Astrocyte (in vitro differentiated cells and primary cell): ENCODE results near the gene GDF15. TPM values are rescaled to one million over a fixed set of nuclear protein-coding genes. Genes with fewer than 3 reads are reported as not detected.

Experiments
- DNase-seq: peaks from one replicate; pipeline ENCODE4 v3.0.0-alpha.2; 2010; ENCODE audit warnings: low read depth
- FAIRE-seq: peaks from 2 replicates; lab custom pipeline; 2011; peaks lifted over from hg19 to GRCh38; lab: Jason Lieb, UNC
- H2AFZ ChIP-seq: 2 replicates; pipeline ENCODE4 v1.6.0; 2012; ENCODE audit warnings: low read depth, low read length, inconsistent platforms
- H3K27ac ChIP-seq: 2 replicates; pipeline ENCODE4 v1.5.1; 2011; ENCODE audit warnings: low read depth, low read length, inconsistent platforms
- H3K27me3 ChIP-seq: 2 replicates; pipeline ENCODE4 v1.6.0; 2011; ENCODE audit warnings: low read length, inconsistent platforms; ENCODE audit not compliant: insufficient read depth
- H3K36me3 ChIP-seq: 2 replicates; pipeline ENCODE4 v1.5.1; 2011; ENCODE audit warnings: low read length, inconsistent platforms; ENCODE audit not compliant: insufficient read depth
- H3K4me1 ChIP-seq: 2 replicates; pipeline ENCODE4 v1.5.1; 2011; ENCODE audit warnings: low read length, inconsistent platforms; ENCODE audit not compliant: insufficient read depth
- H3K4me2 ChIP-seq: 2 replicates; pipeline ENCODE4 v1.6.0; 2012; ENCODE audit warnings: low read length, inconsistent platforms
- H3K4me3 ChIP-seq: 2 replicates; pipeline ENCODE4 v1.5.1; 2011; ENCODE audit warnings: low read depth, mild to moderate bottlenecking, low read length, inconsistent platforms; ENCODE audit not compliant: insufficient read depth
- H3K79me2 ChIP-seq: 2 replicates; pipeline ENCODE4 v1.6.0; 2012; ENCODE audit warnings: mild to moderate bottlenecking, low read length, inconsistent platforms; ENCODE audit not compliant: insufficient read depth
- H3K9ac ChIP-seq: 2 replicates; pipeline ENCODE4 v1.6.0; 2012; ENCODE audit warnings: mild to moderate bottlenecking, low read length, inconsistent platforms
- H3K9me3 ChIP-seq: 2 replicates; pipeline ENCODE4 v1.5.1; 2012; ENCODE audit warnings: low read depth, mild to moderate bottlenecking, low read length, inconsistent platforms; ENCODE audit not compliant: insufficient read depth
- H4K20me1 ChIP-seq: 2 replicates; pipeline ENCODE4 v1.6.0; 2012; ENCODE audit warnings: low read length, inconsistent platforms; ENCODE audit not compliant: insufficient read depth
- H3K27ac Mint-ChIP-seq: one replicate; pipeline ENCODE4 v1.8.0; 2021; ENCODE audit warnings: mild to moderate bottlenecking, mixed read lengths; ENCODE audit not compliant: unreplicated experiment
- H3K27me3 Mint-ChIP-seq: one replicate; pipeline ENCODE4 v1.8.0; 2021; ENCODE audit warnings: low read depth, mixed read lengths; ENCODE audit not compliant: unreplicated experiment
- H3K36me3 Mint-ChIP-seq: one replicate; pipeline ENCODE4 v1.8.0; 2021; ENCODE audit warnings: low read depth, mixed read lengths; ENCODE audit not compliant: unreplicated experiment
- H3K4me1 Mint-ChIP-seq: one replicate; pipeline ENCODE4 v1.8.0; 2021; ENCODE audit warnings: low read depth, mixed read lengths; ENCODE audit not compliant: unreplicated experiment
- H3K4me3 Mint-ChIP-seq: one replicate; pipeline ENCODE4 v1.8.0; 2021; ENCODE audit warnings: mild to moderate bottlenecking, moderate library complexity, mixed read lengths; ENCODE audit not compliant: unreplicated experiment
- H3K9me3 Mint-ChIP-seq: one replicate; pipeline ENCODE4 v1.8.0; 2021; ENCODE audit warnings: mild to moderate bottlenecking, mixed read lengths; ENCODE audit not compliant: unreplicated experiment
- CTCF ChIP-seq: IDR thresholded peaks from 2 replicates; pipeline ENCODE4 v1.5.1; 2011; ENCODE audit warnings: low read depth, mild to moderate bottlenecking, inconsistent platforms, low read length, moderate library complexity; ENCODE audit not compliant: insufficient read depth
- EZH2 ChIP-seq: IDR thresholded peaks from 2 replicates; pipeline ENCODE4 v1.6.1; 2012; ENCODE audit warnings: mild to moderate bottlenecking, low read length, inconsistent platforms; ENCODE audit not compliant: insufficient read depth
- total RNA-seq: library from RNA; stranded (reverse); gene quantifications from 2 replicates; pipeline ENCODE4 v1.2.1, GENCODE V29; 2021

Gene GDF15
- total RNA-seq, 1 donor from 2014 or later: 23.2 TPM

- TF ChIP-seq EZH2: no peak
- TF ChIP-seq CTCF: no peak
- peak overlapping the region; percentile 87 for H3K4me3 Mint-ChIP-seq
- Histone ChIP-seq H3K36me3 (no peaks in the 10 kb centered on the region), H3K4me3 (peak overlapping the region; percentile 70), H3K27me3 (no peaks in the 10 kb centered on the region), H3K27ac (peak overlapping the region; percentile 31), H2AFZ (no peak overlapping the region), H3K9me3 (no peaks in the 10 kb centered on the region), H3K79me2 (peaks cover 52% of the 10 kb centered on the region), H3K4me1 (peaks cover 48% of the 10 kb centered on the region), H3K4me2 (peak overlapping the region; percentile 95), H4K20me1 (peaks cover 46% of the 10 kb centered on the region), H3K9ac (peak overlapping the region; percentile 83)
- no peaks in the 10 kb centered on the region for H3K27me3 Mint-ChIP-seq
- DNase-seq (no peak), FAIRE-seq (no peak)
- H3K27ac Mint-ChIP-seq: peak overlapping the region; percentile 23
- H3K36me3 Mint-ChIP-seq: peaks cover 4% of the 10 kb centered on the region
- peaks cover 5% of the 10 kb centered on the region for H3K4me1 Mint-ChIP-seq
- H3K9me3 Mint-ChIP-seq: no peaks in the 10 kb centered on the region
These were observed 33.9 kb downstream of the GDF15 start for GRCh38 chr19:18419699-18420460.

- peak overlapping the region; percentile 83 for H3K9ac ChIP-seq
- no peak overlapping the region for H3K27ac ChIP-seq
- peak overlapping the region; percentile 58 for H3K27ac Mint-ChIP-seq
- DNase-seq (no peak), FAIRE-seq (no peak)
- H3K4me1 ChIP-seq: peaks cover 43% of the 10 kb centered on the region
- H3K36me3 Mint-ChIP-seq: peaks cover 4% of the 10 kb centered on the region
- no peaks in the 10 kb centered on the region for H3K27me3 Mint-ChIP-seq
- H2AFZ ChIP-seq: no peak overlapping the region
- H3K4me3 Mint-ChIP-seq: peak overlapping the region; percentile 87
- TF ChIP-seq CTCF (no peak), EZH2 (no peak)
- H3K79me2 ChIP-seq: peaks cover 62% of the 10 kb centered on the region
- no peaks in the 10 kb centered on the region for H3K9me3 ChIP-seq
- H4K20me1 ChIP-seq: peaks cover 56% of the 10 kb centered on the region
- no peaks in the 10 kb centered on the region for H3K27me3 ChIP-seq
- no peaks in the 10 kb centered on the region for H3K36me3 ChIP-seq
- H3K9me3 Mint-ChIP-seq: no peaks in the 10 kb centered on the region
- peaks cover 4% of the 10 kb centered on the region for H3K4me1 Mint-ChIP-seq
- peak overlapping the region; percentile 95 for H3K4me2 ChIP-seq
- peak overlapping the region; percentile 70 for H3K4me3 ChIP-seq
These were observed 35.0 kb downstream of the GDF15 start for GRCh38 chr19:18420930-18421329.
